ELR (cell line): ENCODE results near the gene CTNNBL1.

ENCODE experiments used
- DNase-seq: peaks from one replicate; pipeline ENCODE4 v3.0.0-alpha.2; 2015; ENCODE audit warnings: low read depth

CTNNBL1 gene

DNA sequence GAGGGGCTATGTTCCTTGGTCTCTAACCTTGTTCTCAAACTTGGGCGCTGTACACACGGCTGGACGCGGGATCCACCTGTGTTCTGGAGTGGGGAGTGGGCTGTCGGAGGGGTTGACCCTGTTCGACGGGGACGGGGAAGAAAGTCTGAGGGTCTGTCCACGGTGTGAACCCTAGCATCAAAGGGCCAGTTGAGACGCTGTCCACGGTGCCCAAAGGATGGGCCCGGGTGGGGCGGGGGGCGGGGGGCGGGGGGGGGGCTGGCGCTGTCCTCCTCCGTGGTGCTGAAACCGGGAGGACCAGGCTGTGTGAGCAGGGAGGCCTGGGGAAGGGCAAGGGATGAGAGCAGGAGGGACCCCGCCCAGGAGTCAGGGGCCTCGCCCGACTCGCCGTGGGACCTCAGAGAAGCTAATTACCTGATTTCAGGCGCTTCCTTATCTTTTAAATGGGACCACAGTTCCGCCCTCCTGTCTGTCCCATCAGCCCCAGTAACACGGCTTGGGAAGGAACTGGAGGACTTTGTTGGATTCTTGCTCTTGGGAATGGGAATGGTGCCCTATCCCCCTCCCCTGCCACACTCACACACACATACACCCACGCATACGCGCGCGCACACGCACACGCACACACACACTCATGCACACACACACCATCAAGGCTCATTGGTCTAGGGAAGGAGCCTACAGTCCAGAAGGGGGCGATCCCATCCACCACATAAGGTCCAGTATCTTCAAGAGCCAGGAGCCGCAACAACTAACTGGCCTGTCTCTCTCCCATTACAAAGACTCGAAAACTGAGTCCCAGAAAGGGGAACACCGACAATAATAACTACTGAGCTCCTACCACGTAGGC is 208.0 kb downstream of the CTNNBL1 start:
- peak; percentile 59 for DNase-seq

DNA sequence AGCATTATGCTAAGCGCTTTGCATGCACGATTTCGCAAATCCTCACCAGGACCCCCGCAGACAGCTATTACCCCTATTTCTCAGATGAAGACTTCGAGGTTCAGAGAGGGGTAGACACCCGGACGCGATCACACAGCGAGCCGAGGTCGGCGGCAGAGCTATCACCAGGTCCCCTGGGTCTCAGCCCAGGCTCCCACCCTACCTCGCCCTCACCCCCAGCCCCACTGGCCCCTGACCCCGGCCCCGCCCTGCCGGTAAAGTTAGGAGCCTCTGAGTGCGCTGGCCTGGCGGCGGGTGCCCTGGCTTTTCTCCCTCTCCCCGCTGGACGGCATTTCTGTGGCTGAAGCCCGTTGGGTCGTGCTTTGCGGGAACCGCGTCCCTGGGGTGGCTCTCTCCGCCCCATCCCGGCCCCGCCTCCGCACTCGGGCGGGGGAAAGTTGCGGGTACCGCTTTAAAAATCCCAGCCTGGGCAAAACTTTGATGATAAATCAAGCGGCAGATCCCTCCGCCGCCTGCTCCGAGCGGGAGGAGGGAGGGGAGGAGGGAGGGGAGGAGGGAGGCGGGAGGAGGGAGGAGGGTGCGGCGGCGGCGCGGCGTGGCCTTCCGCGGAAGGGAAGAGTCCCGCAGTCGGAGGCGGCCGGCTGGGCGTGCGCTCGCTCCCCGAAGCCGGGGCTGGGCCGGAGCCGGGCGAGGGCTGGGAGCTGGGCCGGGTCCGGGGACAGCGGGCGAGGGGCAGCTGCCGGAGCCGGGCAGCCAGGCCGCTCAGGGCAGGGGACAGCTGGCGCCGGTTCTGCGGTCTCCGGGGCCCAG is 208.9 kb downstream of the CTNNBL1 start, which contains the start of gene VSTM2L:
Gene VSTM2L (plus strand): TSS at position 624 of the 810 bp plus-strand sequence. CDS start 224 bp downstream, outside the sequence.
- peak; percentile 52 for DNase-seq

DNA sequence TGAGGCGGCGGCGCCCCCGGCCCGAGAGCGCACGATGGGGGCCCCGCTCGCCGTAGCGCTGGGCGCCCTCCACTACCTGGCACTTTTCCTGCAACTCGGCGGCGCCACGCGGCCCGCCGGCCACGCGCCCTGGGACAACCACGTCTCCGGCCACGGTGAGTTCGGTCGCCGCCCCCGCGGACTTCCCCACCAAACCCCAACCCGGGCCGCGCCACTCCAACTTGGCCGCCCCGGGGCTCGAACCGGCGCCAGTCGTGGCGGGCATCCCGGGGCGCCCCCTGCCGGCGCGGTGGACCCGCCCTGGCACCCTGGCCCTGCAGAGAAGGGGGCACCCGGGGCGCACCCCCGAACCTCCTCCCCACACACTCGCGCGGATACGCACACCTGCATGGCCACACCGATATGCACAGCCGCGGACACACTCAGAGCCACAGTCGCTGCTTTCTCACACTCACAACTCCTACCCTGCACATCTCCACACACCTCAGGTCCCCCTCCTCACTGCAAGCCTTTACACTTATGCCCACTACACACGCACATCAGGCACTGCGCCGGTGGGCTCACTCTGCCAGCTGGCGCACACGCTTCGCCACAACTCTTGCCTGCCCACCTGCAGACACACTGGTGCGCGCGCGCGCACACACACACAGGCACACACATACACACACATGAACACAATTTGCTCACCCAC is 209.6 kb downstream of the CTNNBL1 start:
- no peak for DNase-seq

DNA sequence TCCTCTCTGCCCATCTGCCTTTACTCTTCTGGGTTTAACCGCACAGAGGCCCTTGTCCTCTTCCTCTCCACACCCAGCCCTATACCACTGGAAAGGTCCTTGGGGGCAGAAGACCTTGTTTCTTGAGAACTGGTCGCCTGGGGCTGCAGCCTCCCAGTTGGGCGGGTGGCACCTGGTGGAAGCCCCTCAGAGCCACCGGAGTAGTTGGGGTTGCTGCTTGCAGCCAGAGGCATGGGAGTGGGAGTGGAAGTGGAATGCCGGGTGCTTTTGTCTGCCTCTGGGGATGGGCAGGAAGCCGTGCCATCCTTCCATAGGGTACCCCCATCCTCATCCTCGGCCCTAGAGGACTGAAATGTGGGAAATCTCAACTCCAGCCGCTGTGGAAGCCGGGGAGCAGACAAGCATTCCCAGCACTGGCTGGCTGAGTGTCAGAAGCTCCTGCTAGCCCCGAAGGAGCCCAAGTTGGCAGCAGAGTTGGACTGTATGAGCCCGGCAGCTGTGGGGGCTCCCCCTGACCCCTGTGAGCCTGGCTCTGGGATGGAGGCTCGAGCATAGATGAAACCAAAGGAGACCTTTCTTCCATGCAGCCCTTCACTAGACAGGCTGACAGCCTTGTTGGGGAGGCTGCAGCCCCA is 210.3 kb downstream of the CTNNBL1 start:
- DNase-seq = no peak

- no peak for DNase-seq
Observed at GRCh38 chr20:37904845-37905373, 211.1 kb downstream of the CTNNBL1 start.

DNA sequence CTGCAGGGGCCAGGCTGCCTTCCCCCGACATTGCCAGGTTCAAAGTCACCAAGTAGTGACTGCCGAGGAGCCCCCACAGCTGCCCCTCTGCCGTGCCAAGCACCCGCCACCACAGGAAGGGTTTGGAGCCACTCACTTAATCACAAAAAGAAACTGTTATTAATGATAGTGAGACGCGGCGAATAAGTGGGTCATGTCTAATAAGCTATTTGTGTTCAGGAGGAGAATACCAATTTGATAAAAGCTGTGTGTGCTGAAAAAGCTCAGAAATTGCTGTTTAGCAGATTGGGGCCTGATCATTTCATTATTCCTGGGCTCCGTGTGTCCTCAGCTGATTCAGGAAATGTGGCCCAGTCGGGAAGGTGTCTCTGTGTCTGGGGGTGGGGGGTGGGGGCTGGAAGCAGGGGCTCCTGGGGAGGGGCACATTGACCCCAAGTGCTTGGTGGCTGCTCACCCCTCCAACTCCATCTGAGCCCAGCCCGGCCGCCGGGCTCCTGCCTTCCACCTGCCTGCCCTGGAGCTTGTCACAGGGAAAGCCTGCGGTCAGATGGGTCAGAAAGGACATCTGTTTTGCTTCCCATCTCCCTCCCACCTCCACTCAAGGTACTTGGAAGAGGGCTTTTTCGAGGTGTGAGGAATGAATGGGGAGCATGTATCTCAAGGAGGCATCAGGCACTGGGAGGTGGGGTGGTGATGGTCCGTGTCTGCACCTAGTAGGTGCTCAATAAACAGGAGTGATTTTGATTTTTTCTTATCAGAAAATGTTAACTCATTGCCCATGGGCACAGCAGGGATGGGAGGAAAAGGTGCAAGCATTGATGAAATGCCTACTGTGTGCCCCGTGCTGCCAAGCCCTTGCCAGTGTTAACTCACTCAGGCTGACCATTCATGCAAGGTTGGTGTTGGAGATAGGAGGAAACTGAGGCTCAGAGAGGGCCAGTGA is 212.1 kb downstream of the CTNNBL1 start:
- no peak for DNase-seq

- DNase-seq = no peak
Observed at GRCh38 chr20:37907330-37907676, 213.5 kb downstream of the CTNNBL1 start.

GRCh38 chr20:37907677-37908401 is 214.0 kb downstream of the CTNNBL1 start:
- DNase-seq = peak; percentile 72

GRCh38 chr20:37911261-37911660 is 217.4 kb downstream of the CTNNBL1 start:
- DNase-seq = no peak

- DNase-seq = peak; percentile 65
Observed at GRCh38 chr20:37911838-37912281, 218.0 kb downstream of the CTNNBL1 start.

DNA sequence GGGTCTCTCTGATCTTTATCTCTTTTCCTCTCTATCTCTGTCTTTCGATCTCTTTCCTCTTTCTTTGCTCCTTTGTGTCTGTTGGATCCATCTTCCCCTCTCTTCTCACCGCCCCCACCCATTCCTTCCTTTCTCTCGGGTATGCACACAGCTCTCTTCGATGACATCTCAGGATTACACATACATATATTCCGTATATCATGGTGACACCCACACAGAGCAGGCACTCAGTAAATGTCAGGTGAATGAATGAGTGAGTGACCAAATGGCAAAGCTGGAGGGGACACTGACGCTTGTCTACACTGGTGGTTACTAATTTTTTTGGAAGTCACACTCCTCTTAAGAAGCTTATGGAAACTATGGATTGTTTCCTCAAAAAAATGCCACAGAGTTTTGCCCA is 219.0 kb downstream of the CTNNBL1 start:
- DNase-seq = no peak

- no peak for DNase-seq
Observed at GRCh38 chr20:37913567-37914366, 219.9 kb downstream of the CTNNBL1 start.

DNA sequence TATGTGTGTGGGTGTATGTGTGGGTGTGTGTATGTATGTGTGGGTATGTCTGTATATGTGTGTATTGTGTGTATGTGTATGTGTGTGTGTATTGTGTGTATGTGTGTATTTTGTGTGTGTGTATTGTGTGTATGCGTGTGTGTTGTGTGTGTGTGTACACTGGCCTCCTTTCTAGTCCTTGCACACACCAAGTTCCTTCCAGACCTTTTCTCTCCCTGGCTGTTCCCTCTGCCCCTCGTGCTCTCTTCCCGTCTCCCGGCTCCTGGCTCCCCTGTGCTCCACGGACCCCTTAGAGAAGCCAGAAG is 220.5 kb downstream of the CTNNBL1 start:
- DNase-seq = no peak

- no peak for DNase-seq
Observed at GRCh38 chr20:37914672-37915433, 221.0 kb downstream of the CTNNBL1 start.

- no peak for DNase-seq
Observed at GRCh38 chr20:37915434-37915787, 221.6 kb downstream of the CTNNBL1 start.

- no peak for DNase-seq
Observed at GRCh38 chr20:37915800-37916570, 222.2 kb downstream of the CTNNBL1 start.

GRCh38 chr20:37917461-37917860 is 223.6 kb downstream of the CTNNBL1 start:
- no peak for DNase-seq

DNA sequence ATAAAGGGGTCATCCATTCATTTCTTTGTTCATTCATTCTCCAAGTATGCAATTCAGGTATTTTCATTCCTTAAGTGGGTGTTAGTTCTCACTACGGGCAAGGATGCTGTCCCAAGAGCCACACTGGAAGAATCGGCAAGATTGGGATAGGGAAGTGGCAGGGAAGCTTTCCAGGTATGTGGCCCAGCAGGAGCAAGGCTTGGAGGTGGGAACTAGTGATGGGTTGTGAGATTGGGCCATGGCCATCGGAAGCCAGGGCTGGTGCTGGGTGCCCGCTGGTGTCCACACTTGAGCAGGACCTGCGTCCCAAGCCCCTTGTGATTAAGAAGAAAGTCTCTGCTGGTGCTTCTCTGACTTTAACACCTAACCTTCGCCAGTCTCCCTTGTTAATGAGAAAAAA is 224.2 kb downstream of the CTNNBL1 start:
- no peak for DNase-seq
